ENCODE results near the gene SUMO2.
"Not testable (repeated sequence)": the region's sequence is repeated elsewhere in the genome, so short reads cannot be mapped to it uniquely, and the experiment has no call there.

The SUMO2 gene

GRCh38 chr17:75182569-75183436 is at the start of gene SUMO2:
Gene SUMO2 (minus strand): TSS chr17:75182959. CDS start chr17:75182834, 125 bp downstream.
- DNase-seq, result peak; percentile 95 to 96

- DNase-seq, result no peak
These were observed 49.1 kb upstream of the SUMO2 start for GRCh38 chr17:75231741-75232464.

GRCh38 chr17:75231071-75231470 is 48.3 kb upstream of the SUMO2 start:
- no peak for DNase-seq

GRCh38 chr17:75228847-75229246 is 46.1 kb upstream of the SUMO2 start:
- peak in 1 of 2 donors; percentile 17 for DNase-seq

- DNase-seq, result peak in 1 of 2 donors; percentile 18
These were observed 45.5 kb upstream of the SUMO2 start for GRCh38 chr17:75228305-75228704.

GRCh38 chr17:75227729-75228128 is 45.0 kb upstream of the SUMO2 start:
- DNase-seq, result no peak

- DNase-seq, result no peak
These were observed 42.3 kb upstream of the SUMO2 start for GRCh38 chr17:75225016-75225415.

- no peak for DNase-seq
These were observed 37.1 kb upstream of the SUMO2 start for GRCh38 chr17:75219815-75220214.

GRCh38 chr17:75218131-75218530 is 35.4 kb upstream of the SUMO2 start:
- DNase-seq, result no peak

- no peak for DNase-seq
These were observed 26.3 kb upstream of the SUMO2 start for GRCh38 chr17:75209061-75209460.

- DNase-seq, result no peak
These were observed 25.4 kb upstream of the SUMO2 start for GRCh38 chr17:75208161-75208560.

- no peak for DNase-seq
These were observed 25.0 kb upstream of the SUMO2 start for GRCh38 chr17:75207760-75208159.

GRCh38 chr17:75207050-75207407 is 24.3 kb upstream of the SUMO2 start:
- not testable (repeated sequence) for DNase-seq

GRCh38 chr17:75205793-75206163 is 23.0 kb upstream of the SUMO2 start:
- no peak for DNase-seq

GRCh38 chr17:75205037-75205792 is 22.5 kb upstream of the SUMO2 start, which contains the start of gene NUP85:
Gene NUP85 (plus strand): TSS chr17:75205679. CDS start chr17:75205762, 83 bp downstream.
- DNase-seq, result peak; percentile 88 to 90

GRCh38 chr17:75199886-75200618 is 17.3 kb upstream of the SUMO2 start:
- no peak for DNase-seq

- no peak for DNase-seq
These were observed 12.1 kb upstream of the SUMO2 start for GRCh38 chr17:75194879-75195278.

GRCh38 chr17:75191584-75191983 is 8.8 kb upstream of the SUMO2 start:
- DNase-seq, result no peak

GRCh38 chr17:75188614-75189013 is 5.9 kb upstream of the SUMO2 start:
- no peak for DNase-seq

- DNase-seq, result no peak
These were observed 1.5 kb upstream of the SUMO2 start for GRCh38 chr17:75183999-75184884.

GRCh38 chr17:75182319-75182568 is 515 bp downstream of the SUMO2 start:
- no peak for DNase-seq

Measured in CD4-positive, alpha-beta T cell treated with Interleukin-1 beta for 1 hour (primary cell).